A204.1 (cell line): Measurements from ENCODE around the gene ABCG4.
"Not testable (repeated sequence)": the region's sequence is repeated elsewhere in the genome, so short reads cannot be mapped to it uniquely, and the experiment has no call there.

Source experiments
- FAIRE-seq: peaks from 2 replicates; lab custom pipeline; 2012; peaks lifted over from hg19 to GRCh38; lab: Jason Lieb, UNC

Gene ABCG4

DNA sequence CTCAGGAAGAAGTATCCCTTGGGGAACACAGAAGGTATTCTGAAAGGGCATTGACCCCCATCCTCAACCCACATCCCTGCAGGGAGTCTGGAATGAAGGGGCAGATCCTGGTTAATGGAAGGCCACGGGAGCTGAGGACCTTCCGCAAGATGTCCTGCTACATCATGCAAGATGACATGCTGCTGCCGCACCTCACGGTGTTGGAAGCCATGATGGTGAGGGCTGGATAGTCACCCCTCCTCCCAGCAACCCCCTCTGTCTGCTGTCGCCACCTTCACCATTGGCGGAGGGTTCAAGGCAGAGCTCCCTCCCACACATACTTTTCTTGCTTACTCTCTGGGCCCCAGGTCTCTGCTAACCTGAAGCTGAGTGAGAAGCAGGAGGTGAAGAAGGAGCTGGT is 5.3 kb downstream of the ABCG4 start:
- FAIRE-seq = no peak

DNA sequence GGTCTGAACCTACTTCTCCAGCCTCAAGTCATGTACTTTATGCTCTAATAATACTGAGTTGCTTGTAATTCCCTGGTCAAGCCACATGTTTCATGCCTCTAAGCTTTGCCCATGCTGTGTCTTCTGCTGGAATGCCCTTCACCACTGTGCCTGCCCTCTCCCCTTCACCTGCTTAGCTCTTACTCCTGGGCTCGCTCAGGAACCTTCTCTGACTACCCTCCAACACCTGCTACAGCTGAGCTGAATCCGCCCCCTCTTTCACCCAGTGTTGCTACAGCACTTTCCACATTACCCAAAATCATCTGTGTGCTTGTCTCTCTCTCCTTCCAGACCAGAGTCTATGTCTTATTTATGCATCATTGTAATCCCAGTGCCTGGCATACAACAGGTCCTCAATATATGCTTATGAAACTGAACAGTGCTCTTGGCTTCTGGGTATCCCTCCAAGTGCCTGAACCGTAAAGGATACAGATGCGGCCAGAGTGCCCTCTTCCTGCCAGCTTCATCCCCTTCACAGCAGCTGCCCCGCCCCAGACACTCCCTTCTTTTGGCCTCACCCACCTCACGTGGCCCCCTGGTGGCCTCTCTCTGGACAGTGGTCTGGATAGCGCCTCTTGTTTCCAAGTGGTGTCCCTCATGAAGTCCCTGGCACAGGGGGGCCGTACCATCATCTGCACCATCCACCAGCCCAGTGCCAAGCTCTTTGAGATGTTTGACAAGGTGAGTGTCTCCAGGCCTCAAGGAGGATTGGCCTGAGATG is 7.1 kb downstream of the ABCG4 start:
- FAIRE-seq = no peak

DNA sequence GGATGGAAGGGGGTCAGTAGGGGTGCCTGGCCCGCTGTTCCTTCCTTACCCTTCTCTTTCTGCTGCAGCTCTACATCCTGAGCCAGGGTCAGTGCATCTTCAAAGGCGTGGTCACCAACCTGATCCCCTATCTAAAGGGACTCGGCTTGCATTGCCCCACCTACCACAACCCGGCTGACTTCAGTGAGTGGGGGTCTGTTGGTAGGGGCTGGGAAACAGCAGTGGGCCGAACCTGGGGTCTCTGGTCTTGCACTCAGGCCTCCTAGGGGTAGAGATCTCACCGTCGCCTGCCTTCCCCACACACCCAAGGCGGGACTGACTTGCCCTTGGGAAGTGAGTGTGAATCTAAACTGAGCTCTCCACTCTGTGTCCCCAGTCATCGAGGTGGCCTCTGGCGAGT is 7.6 kb downstream of the ABCG4 start:
- FAIRE-seq = no peak

DNA sequence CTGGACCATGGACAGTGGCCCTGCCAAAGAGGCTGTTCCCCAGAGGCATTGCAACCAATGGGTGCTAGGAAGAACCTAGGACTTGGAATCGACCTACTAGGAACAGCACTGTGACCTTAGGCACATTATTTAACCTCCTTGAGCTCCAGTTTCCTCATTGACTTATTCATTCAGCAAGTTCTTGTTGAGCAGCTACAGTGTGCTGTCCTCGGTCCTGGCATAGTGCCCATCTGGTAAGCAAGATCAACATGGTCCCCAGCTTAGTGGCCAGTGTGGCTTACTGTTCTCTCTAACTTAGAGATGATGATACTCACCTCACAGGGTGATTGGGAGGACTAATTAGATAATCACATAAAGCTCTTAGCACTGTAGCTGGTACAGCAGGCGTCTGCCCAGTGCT is 8.2 kb downstream of the ABCG4 start:
- no peak for FAIRE-seq

- no peak for FAIRE-seq
Measured at GRCh38 chr11:119158467-119158866, 9.6 kb downstream of the ABCG4 start.

- FAIRE-seq = no peak
Measured at GRCh38 chr11:119160151-119160550, 11.3 kb downstream of the ABCG4 start.

GRCh38 chr11:119161871-119162270 is 13.0 kb downstream of the ABCG4 start:
- FAIRE-seq = no peak

GRCh38 chr11:119166368-119167076 is 17.7 kb downstream of the ABCG4 start:
- FAIRE-seq = no peak

DNA sequence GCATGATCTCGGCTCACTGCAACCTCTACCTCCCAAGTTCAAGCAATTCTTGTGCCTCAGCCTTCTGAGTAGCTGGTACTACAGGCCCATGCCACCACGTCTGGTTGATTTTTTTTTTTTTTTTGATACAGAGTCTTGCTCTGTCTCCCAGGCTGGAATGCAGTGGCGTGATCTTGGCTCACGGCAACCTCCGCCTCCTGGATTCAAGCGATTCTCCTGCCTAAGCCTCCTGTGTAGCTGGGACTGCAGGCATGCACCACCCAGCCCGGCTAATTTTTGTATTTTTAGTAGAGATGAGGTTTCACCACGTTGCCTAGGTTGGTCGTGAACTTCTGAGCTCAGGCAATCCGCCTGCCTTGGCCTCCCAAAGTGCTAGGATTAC is 18.2 kb downstream of the ABCG4 start:
- not testable (repeated sequence) for FAIRE-seq

DNA sequence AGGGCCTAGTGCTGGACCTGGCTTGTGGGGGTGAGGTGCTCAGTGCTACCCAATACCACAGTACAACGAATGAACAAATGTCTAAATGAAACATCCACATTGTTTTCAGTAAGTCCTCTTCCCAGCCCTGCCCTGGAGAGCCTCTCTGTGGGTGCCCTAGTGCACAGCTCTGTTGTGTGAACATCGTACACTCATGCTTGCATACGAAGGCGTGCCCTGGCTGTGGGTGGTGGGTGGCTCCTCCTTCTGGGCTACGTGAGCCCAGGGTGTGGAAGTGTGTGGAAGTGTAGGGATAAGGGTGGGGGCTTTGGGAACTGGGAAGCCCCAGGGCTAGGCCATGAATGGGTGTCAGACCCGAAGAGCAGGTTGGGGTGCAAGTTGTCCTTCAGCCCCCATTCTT is 19.1 kb downstream of the ABCG4 start:
- no peak for FAIRE-seq

DNA sequence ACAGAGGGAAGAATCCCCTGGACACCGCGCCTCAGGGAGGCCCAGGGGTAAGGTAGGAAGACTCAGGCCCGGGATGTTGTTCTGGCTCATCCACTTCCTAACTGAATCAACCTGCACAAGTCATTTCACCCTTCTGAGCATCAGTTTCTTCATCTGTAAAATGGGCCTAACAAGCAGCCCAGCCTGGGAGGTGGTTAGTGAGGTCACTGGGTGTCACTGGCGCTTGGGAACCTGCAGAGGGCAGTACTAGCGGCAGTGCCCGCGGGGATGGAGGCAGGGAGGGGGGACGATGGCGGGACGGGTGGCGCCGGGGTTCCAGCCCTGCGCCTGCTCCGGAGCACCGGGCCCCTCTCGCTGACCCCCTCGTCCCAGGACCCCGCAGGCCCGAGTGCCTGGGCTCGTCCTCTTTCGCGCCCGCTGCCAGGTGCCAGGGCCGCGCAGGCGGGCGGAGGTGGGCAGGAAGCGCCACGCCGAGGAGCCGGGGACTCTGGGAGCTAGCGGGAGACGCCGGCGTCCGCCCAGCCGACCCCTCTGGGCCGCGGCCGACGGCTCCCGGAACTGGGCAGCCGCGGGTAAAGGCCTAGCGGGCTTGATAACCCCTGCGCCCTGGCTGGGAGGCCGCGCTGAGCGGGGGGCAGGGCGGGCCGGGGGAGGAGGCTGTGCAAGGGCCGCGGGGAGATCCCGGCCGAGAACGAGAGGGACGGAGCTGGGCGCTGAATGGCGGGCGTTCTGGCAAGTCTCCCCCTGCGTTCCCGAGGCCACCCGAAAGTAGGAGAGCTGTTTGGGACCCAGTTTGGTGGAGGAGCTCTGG is 19.8 kb downstream of the ABCG4 start, which contains the start of gene NLRX1:
NLRX1 (plus strand) TSS at position 255 of the 811 bp plus-strand sequence. CDS start 2,679 bp downstream, outside the sequence.
- no peak for FAIRE-seq

- no peak for FAIRE-seq
Measured at GRCh38 chr11:119169282-119169719, 20.4 kb downstream of the ABCG4 start.

- no peak for FAIRE-seq
Measured at GRCh38 chr11:119172513-119172912, 23.7 kb downstream of the ABCG4 start.

GRCh38 chr11:119173453-119173852 is 24.6 kb downstream of the ABCG4 start:
- FAIRE-seq = no peak

DNA sequence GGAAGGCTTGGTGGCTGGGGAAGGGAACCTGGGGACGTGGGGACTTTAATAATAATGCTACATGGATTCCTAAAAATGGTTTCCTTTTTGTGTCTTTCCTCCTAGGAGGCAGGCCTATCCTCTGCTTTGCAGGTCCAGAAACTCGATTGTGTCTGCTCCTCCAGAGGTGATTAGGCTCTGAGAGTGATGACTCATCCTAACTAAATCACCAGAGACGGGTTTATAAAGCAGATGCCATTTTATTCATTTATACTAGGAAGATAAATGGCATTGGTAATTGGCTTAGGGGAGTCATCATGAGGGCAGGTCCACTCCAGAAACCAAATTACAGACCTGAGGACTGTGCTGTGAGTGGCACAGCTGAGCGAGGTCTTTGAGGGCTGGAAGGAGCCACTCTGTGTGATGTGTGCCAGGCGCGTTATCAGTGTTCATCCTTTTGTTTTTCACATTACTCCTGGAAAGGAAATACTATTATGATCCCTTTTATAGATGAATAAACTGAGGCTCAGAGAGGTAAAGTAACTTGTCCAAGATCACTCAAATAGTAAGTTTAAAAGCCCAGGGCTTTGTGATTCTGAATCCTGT is 26.7 kb downstream of the ABCG4 start:
- no peak for FAIRE-seq

DNA sequence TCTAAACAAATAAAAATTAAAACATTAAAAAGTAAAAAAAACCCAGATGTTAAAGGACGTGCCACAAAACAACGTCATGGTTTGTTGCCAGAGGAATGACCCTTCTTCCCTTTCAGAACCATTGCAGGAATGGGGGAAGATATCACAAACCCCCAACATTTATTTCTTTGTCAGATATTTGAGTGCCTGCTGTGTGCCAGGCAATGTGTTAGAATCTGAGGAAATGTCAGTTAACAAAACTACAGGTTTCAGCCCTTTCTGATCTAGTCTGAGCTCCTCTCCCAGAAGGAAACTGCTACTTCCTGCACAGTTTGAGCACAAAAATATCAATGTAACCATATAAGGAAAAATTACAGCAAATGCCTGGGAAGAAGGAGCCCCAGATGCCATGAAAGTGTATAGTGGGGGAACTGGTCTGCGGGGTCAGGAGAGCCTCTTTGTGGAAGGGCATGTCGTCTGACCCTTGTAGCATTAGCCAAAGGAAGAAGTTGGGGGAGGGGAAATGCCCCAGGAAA is 29.4 kb downstream of the ABCG4 start:
- no peak for FAIRE-seq

DNA sequence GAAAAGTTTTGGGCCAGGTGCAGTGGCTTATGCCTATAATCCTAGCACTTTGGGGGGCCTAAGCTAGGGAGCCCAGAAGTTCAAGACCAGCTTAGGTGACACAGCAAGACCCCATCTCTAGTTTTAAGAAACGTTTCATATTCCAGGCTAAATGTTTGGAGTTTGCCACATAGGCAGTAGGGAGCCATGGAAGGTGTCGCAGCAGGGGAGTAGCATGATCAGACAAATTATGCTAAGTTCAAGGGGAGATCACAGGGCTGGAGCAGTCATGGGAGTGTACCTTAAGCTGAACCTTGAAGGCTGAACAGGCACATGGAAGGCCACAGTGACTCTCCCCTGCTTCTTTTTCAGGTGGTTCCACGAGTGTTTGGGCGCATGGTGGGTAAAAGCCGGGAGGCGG is 30.5 kb downstream of the ABCG4 start:
- FAIRE-seq = no peak

DNA sequence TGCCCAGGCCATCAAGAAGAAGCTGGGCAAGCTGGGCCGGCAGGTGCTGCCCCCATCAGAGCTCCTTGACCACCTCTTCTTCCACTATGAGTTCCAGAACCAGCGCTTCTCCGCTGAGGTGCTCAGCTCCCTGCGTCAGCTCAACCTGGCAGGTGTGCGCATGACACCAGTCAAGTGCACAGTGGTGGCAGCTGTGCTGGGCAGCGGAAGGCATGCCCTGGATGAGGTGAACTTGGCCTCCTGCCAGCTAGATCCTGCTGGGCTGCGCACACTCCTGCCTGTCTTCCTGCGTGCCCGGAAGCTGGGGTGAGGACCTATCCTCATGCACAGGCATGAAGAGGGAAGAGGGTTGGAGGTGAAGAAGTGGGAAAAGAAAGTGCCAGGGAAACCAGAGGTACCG is 31.1 kb downstream of the ABCG4 start:
- no peak for FAIRE-seq

GRCh38 chr11:119180729-119181676 is 32.2 kb downstream of the ABCG4 start:
- FAIRE-seq = no peak

DNA sequence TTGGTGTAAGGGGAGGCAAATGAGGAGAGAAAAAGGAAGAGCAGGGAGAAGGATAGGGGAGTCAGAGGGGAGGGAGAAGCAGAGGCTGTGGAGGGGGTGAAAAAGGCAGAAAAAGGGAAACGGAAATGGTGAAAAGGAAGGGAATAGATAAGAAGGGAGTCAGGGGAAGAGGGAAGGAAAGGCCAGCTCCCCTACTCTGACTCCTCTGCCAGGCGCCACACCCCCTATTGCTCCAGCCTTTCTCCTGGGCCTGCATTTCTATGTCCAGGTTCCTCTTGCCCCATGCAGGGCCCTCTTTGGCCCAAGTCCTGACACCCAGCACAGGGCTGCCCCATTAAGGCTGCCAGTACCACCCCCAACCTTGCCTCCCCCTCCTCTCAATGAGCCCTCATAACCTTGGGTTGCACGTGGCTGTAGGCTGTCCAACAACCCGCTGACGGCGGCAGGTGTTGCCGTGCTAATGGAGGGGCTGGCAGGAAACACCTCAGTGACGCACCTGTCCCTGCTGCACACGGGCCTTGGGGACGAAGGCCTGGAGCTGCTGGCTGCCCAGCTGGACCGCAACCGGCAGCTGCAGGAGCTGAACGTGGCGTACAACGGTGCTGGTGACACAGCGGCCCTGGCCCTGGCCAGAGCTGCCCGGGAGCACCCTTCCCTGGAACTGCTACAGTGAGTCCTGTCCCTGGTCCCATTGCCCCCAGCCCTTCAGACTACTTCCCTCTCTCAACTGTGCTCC is 33.0 kb downstream of the ABCG4 start:
- no peak for FAIRE-seq
